PFSK-1 (cell line): ENCODE measurements around the gene HIP1R.

ENCODE experiments used
- POLR2AphosphoS5 ChIP-seq: IDR thresholded peaks from 2 replicates; pipeline ENCODE4 v1.6.1; 2012; ENCODE audit warnings: low read depth, mild to moderate bottlenecking, control low read depth, low read length, moderate library complexity
- SIN3A ChIP-seq: IDR thresholded peaks from 2 replicates; pipeline ENCODE4 v1.6.1; 2012; ENCODE audit warnings: mild to moderate bottlenecking, low read length, moderate library complexity, borderline replicate concordance; ENCODE audit not compliant: insufficient read depth
- TAF1 ChIP-seq: IDR thresholded peaks from 2 replicates; pipeline ENCODE4 v1.6.1; 2012; ENCODE audit warnings: low read length, control low read depth, borderline replicate concordance; ENCODE audit not compliant: insufficient read depth

DNA sequence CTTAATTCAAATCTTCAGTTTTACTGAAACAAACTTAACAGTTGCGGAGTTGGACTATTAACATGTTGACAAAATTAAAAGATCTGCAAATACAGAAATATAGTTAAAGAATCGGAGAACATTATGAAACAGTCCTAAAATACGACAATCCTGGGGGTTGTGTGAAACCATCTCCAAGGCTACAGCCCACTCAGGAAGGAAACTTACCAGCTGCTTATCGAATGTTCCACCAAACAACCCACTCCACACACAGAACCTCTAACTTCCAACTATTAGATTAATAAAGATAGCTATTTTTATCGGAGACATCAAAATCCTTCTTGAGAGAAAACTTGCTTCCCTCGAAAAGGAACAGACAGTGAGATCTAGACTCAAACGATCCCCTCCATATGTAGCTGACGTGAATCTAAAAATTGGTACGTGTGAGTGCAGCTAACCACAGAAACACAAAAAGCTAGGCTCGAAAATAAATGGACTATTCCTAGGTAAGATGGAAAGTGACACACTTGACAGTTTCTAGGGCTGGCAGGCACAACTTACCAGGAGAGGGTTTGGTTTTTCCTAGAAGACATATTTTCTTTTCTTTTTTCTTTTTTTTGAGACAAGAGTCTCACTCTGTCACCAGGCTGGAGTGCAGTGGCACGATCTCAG, 47.8 kb downstream of the HIP1R start:
- TF ChIP-seq POLR2AphosphoS5 (no peak), SIN3A (no peak), TAF1 (no peak)
